ENCODE results near the gene FRMPD1. TPM values are rescaled to one million over a fixed set of nuclear protein-coding genes. Genes with fewer than 3 reads are reported as not detected.
"Not testable (repeated sequence)": the region's sequence is repeated elsewhere in the genome, so short reads cannot be mapped to it uniquely, and the experiment has no call there.

The FRMPD1 gene, protein sequence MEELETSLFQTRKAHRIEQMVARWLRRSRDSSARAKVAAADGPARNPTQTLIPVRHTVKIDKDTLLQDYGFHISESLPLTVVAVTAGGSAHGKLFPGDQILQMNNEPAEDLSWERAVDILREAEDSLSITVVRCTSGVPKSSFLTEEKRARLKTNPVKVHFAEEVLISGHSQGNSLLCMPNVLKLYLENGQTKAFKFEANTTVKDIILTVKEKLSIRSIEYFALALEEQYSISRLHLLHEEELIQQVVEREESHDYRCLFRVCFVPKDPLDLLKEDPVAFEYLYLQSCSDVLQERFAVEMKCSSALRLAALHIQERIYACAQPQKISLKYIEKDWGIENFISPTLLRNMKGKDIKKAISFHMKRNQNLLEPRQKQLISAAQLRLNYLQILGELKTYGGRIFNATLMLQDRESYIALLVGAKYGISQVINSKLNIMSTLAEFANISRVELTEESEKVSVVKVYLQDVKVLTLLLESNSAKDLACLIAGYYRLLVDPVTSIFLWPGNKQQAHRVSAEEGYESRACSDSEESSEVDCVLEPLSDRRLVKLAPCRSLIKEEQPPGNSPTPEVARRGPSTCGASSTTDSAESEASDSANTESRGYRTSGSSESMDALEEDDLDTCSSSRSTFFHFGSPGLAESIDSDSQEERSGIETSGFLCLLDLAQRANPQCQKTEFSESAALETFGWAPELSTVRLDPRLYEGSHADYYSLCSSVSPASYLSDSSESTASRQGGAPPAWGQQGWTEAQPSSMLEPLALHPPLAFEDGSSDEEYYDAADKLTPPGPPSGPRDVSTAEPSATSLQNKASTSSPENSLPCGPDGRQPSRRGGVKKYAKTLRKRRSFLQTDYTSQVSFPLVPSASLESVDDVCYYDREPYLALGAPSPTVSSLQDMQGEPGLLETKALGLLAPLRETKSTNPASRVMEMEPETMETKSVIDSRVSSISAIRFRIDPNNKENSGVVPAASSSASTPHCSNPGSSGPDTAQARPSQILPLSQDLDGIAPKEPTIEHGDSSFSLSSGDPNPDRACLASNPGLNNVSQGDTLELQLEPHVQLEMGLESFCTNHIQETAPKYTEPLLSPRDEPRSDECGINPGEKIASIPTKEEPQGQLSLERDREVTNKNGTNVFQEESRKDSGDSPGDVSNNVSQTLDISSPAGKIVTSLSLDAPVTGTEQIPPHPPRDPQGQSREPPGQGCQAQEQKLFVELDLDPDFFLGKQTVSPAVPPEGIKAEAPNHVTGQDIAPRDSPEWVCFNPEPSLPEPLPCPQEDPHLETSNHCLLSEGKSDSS (N-terminal part only)
- total RNA-seq: 0.62 TPM

DNA sequence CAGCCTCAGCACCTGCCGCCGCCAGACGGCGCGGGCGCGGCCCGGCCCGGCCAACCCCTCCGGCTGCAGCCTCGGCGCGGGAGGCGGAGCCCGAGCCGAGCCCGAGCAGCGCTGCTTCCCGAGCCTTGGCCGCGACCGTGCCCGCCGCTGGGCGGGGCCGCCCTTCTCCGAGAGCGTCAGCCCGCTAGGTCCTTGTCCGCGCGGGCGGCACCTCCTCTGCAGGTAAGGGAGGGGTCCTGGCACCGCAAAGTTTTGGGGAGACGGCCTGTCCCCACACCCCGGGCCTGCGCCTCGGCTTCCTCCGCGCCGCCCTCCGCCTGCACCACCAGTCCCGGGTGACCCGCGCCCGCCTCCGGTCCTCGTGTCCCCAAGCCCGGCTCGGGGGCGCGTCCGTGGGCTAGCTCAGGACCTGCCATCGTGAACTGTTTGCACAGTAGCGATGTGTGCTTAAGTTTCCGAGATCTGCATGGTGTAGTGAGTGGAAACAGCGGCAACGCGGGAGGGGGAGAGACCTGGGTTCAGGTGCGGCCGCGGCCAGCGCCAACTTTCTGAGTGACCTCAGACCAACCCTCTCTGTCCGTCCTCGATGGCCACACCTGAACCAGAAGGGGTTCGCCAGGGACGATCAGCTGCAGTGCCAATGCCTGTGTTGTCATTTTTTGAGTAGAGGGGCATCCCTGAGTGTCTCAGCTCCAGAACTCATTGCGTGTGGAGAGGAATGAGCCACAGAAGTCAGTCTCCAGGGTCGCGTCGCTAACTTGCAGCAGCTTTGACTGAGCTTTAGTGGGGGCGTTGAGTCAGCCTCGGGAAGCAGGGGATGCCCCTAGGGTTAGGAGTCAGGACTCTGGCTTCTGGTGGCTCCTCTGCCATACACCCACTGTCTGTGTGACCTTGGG is at the start of gene FRMPD1:
Gene FRMPD1 (plus strand): TSS at position 82 of the 896 bp plus-strand sequence. CDS start 41,688 bp downstream, outside the sequence.
- DNase-seq: no peak

DNA sequence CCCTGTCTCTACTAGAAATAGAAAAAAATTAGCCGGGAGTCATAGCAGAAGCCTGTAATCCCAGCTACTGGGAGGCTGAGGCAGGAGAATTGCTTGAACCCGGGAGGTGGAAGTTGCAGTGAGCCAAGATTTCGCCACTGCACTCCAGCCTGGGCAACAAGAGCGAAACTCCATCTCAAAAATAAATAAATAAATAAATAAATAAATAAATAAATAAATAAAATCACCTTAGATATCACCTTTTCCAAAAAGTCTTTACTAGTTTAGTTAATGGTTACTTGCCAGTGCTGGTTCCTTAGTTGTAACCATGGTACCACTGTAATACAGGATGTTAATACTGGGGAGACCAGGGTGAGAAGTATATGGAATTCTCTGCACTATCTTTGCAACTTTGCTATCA is 48.7 kb upstream of the FRMPD1 start:
- DNase-seq: not testable (repeated sequence)

DNA sequence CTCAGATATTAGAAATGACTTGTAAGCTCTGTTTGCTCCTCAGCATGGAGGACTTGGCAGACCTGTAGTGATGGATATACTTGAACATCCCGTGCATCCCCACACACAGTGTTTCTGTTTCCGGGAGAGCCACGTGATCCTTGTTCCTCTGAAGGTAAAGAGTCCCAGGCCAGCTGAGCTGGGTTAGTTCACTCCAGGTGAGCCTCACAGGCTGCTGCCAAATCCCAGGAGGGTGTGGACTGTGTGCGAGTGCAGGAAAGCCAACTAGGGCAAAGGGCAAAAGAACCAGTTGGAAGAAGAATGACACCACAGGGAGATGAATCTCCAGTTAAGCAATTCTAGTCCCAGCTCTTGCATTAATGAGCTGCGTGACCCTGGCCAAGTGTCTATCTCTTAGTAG is 47.9 kb upstream of the FRMPD1 start:
- DNase-seq: no peak

DNA sequence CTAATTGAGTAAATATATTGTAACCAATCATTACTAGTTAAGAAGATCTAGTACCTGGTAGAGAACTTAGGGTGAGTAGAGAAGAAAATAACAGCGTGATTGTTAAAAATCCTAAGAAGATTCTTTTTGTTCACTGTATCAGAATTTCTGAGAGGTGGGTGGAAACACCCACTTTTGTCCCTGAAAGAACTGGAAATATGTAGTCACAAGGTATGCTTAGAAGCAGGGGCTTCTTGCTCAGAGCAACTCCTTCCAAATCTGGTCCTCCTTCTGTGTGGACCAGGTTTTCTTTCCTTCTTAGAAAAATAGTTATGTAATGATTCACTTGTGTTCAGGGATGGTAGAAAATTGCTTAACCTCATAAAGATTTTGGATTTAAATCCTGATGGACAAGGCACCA is 46.5 kb upstream of the FRMPD1 start:
- DNase-seq: no peak

DNA sequence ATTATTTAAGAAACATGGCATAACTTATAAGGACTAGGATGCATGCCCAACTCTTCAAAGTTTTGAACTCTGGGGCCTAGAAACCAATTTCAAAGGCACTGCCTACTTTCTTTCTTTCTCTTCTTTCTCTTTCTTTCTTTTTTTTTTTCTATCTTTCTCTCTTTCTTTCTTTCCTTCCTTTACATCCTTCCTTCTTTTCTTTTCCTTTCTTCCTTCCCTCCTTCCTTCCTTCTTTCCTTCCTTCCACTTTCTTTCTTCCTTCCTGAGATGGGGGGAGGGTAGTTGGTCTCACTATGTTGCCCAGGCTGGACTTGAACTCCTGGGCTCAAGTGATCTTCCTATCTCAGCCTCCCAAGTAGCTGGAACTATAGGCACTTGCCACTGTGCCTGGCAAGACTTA is 42.5 kb upstream of the FRMPD1 start:
- no peak for DNase-seq

DNA sequence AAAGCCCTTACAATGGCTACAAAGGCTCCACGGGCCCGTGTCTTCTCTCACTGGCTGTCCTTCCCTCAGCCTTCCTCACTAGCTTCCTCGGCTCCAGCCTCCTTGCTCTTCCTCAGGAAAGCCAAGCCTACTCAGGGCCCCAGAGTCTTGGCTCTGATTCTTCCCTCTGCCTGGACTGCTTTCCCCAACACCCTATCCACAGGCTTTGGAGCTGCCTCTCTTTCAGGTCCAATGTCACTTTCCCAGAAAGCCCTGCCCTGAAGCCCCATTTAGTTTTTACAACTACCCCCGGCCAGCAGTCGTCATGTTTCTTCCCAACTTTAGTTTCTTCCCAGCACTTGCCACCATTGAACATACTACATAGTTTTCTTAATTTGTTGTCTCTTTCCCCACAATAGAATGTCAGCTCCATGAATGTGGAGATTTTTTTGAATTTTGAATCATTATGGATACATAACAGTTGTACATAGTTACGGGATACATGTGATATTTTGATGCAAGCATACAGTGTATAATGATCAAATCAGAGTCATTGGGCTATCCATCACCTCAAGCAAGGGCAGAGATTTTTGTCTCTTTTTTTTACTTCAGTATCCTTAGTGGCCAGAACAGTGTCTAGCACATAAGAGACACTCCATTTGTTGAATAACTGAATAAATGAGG is 40.9 kb upstream of the FRMPD1 start:
- DNase-seq: no peak

DNA sequence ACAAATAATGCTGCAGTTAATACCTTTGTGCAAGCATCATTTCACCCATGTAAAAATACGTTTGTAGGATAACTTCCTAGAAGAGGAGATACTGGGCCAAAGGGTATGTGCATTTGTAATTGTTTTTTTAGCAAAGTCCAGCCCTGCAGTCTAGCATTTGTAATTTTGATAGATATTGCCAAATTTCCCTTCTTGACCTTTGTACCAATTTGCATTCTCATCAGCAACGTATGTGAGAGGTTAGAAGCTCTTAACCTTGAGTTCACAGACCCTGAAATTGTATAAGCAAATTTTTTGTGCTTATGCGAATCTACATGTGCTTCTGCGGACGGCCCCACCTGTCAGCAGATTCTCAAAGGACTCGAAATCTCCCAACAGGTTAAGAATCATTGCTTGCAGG is 39.7 kb upstream of the FRMPD1 start:
- no peak for DNase-seq

DNA sequence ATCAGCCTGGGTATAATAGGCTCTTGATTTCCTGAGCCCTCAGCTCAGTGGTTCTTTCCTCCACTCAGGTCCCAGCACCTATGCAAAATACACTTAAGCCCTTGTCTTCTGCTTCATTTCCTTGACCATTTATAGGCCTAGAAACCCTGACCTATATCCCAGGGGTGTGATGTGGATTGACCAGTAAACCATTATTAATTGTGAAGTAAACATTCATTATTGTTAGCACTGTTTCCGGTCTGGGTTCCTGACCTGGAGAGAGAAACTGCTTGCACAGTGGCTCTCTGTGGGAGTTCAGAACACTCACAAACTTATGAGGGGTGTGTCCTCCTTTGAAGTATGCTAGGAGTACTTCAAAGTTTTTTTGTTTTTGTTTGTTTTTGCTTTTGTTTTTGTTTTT is 38.8 kb upstream of the FRMPD1 start:
- DNase-seq: no peak

DNA sequence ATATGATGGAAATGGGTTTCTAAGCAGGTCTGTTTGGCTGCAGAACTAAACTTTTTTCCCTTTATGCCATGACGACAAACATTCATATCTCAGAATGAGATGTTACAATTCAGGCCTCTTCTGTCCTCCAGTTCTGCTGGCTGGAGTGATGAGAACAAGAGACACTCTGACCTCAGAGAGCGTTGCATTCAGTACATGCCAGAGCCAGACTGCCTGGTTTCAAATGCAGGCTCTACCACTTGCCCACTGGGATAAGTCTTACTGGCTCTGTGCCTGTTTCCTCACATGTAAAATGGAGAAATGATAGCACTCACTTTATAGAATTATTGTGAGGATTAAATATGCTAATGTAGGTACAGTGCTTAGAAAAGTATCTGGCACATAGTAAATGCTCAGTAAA is 33.6 kb upstream of the FRMPD1 start:
- no peak for DNase-seq

DNA sequence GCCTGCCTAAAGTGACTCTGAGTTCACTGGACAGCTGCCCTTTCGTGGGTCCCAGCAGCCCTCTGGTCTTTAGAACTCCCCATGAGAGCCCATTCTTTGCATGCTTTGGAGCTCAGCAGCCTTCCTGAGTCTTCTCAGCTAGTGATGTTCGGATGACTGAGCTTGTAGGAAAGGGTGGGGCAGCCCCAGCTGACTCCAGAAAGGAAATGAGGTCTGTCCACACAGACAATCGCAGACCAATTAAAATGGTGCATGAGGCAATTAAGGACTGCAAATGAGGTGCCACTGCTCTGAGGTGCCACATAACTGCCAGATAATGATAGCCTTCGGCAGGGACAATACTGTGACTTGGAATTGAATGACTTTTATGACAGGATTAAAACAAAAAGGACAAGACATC is 32.9 kb upstream of the FRMPD1 start:
- DNase-seq: no peak

DNA sequence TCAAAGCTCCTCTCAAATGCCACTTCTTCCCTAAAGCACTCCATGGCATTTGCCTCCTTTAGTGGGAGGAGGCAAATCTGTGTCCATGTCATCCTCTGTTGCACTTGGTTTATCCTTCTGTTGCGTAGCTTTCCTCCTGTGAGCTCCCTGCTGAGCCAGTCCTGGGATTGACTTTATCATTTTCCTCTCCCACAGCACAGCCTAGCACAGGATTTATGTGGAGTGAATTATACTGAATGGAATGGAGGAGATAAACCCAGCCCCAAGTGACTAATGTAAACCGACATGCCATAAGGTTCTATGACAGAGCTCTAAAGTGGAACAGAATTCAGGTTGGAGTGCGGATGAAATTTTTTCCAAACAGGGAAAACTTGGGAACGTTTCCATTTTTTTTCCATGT is 31.9 kb upstream of the FRMPD1 start:
- DNase-seq: no peak

DNA sequence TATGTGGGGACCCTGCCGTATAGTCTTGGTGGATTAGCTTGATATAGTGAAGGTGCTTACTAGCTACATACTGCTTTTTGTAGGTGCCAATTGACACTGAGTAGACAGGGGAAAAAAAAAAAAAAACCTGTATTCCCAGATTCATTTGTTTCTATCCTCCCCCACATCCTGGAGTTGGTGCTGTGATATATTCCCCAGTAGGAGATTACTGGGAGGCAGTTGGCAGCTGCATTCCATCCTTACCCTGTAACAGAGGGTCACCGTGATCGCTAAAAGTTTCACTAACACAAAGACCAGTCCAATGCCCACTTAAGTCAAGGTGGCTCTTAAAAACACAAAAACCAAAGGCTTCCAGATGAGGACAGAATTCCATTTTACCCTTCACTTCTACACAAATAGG is 30.9 kb upstream of the FRMPD1 start:
- DNase-seq: no peak

DNA sequence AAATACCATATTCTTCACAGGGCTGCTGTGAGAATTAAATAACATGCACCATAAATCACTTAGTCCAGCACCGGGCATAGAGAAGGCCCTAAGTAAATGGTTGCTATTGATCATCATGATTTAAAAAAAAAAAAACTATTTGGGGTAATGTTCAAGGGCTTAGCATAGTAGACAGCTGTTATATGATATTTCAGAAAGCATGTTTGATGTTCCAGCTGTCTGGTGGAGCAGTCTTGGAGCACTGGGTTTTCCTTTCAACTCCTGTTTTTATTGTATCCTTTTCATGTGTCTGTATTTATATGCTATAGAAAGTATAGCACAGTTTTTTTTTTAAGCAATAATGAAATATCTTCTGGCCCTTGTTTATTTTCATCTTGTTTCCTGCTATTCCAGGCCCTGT is 30.4 kb upstream of the FRMPD1 start:
- no peak for DNase-seq

DNA sequence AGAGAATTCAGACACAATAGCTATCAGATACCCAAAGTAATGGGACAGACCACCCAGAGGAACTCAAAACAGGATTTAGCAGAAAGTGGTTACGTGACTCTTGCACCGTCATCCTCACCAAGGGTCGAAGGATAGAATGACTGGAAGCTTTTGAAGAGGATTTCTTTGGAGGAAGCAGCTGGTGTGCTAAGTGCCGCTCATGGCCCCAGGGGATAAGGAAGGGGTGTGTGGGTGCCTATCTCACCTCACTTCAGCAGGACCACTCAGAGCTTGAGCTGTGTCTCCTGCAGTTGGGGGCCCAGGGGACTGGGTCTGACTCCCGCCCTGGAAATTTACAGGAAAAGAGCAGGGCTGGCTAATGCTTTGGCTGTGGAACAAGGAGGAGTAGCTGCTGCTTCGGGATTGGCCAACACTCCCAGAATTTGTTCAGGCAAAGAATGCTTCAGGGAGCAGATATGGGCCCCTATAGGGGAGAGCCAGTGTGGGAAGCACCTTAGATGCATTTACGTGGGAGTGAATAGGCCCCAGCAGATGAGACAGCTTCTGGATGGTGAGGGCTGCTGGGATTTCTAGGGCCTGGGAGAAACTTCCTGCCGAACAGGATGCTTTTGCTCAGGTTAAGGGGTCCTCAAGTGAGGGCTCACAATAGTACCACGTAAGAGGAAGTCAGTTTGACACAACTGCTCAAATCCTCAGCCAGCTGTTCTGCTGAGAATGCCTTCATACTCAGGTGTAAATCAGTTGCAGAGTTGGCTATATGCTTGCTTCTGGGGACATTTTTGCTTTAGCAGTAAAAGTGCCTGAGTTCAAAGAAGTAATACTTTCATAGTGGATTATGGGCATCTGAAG is 29.3 kb upstream of the FRMPD1 start:
- DNase-seq: no peak

DNA sequence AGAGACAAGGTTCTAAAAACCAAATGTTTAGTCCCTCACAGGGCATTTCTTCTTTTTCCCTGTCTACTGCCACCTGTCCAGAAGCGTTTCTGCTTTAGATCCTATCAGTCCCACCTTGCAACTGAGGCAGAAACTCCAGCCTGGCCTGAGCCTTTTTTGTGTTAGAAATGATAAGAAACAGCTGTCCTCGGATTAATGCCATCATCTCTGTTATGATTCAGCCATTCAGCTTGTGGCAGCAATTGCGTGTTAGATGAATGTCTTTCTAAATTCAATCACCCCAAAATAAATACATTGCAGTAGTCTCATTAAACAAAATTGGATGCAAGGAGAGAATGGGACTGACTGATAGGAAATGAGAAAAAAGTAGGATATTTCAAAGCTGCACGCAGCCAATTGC is 28.3 kb upstream of the FRMPD1 start:
- DNase-seq: no peak

DNA sequence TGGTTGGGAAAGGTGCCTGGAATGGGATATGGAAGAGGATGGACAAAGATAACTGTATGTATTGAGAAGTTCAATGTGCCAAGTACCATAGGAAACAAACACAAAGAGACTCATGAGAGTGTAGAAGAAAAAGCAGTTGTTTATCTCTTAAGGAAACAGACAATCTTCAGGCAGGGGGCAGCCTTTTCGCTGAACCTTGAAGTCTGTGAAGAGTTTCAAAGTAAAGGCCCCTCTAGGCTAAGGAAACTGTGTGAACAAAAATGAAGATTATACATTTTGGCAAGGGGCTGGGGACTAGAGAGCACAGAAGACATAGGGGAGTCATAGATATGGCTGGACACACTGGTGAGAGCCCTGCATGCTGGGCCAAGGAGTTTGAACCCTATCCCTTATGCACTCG is 27.5 kb upstream of the FRMPD1 start:
- DNase-seq: no peak

DNA sequence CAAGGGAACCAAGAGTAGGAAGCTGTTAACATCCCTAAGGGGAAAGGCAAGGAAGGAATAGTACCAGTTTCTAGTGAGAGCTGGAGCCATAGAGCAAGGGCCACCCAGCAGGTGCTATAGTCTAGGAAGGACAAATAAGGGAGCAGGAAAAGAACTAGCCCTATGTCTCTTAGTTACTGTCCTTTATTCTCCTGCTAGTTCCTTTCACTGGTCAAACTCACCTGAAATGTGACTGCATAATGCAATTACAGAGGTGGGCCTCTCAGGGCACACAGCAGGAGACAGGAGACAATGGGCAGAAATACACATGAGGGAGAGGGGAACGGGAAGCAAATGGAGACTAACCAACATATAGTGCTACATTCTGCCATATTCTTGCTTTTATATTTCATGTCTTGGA is 26.7 kb upstream of the FRMPD1 start:
- DNase-seq: no peak

DNA sequence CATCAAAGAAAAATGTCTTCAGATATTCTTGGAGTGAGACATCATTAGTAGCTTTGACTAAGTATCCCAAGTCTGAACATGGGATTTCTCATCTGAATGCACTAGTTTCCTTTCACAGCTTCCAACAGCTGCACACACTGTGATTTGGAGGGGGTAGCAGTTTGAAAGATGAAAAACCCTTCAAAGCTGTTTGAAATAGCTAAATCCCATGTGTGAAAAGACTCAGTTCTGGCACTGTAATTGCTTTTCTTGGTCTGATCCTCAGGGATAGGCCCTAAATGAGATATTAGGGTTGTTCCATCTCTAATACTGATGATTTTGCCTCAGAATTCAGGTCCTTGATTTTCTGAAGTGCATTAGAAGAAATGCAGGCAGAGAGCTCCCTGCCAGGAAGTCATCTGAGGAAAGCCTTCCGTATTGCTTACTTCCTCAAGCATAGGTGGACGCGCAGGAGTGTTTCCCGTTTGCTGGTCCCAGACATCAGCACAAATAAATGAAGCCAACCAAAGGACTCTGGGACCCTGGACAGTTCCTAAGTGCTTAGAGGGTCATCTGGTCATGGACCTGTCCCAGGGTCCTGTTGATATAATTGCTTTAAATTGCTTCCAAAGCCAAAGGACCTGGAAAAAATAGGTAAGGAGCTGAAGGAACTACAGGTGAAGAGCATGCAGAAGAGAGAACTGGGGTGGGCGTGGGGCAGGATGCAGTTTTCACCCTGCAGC is 25.6 kb upstream of the FRMPD1 start:
- no peak for DNase-seq

DNA sequence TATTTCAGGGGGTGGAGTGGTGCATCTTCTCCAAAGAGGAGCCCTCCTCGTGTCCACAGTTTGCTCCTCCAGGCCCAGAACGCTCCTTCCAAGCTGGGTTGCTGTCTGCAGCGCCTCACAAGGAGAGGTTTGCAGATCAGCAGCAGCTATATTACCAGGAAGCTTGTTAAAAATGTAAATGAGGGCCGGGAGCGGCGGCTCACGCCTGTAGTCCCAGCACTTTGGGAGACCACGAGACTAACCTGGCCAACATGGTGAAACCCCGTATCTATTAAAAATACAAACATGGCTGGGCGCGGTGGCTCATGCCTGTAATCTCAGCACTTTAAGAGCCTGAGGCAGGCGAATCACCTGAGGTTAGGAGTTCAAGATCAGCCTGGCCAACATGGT is 25.0 kb upstream of the FRMPD1 start:
- DNase-seq: no peak

Measured in occipital lobe (tissue), 2 donors.